Nephron (organoid): ENCODE data around the gene OTUD5.

Experiments
- H3K27ac Mint-ChIP-seq, 3 experiments: 2 replicates each; pipeline ENCODE4 v1.8.0; 2020; ENCODE audit warnings: mixed read lengths in 3 of 3, mild to moderate bottlenecking in 2 of 3, moderate library complexity in 1 of 3
- H3K27me3 Mint-ChIP-seq: 2 replicates; pipeline ENCODE4 v1.8.0; 2021; ENCODE audit warnings: low read depth, mild to moderate bottlenecking, moderate library complexity, mixed read lengths
- H3K36me3 Mint-ChIP-seq: 2 replicates; pipeline ENCODE4 v1.8.0; 2020; ENCODE audit warnings: low read depth, mixed read lengths
- H3K4me1 Mint-ChIP-seq: 2 replicates; pipeline ENCODE4 v1.8.0; 2020; ENCODE audit warnings: mixed read lengths
- H3K4me3 Mint-ChIP-seq, 3 experiments: 2 replicates each; pipeline ENCODE4 v1.8.0; 2020; ENCODE audit warnings: mild to moderate bottlenecking in 3 of 3, mixed read lengths in 3 of 3, moderate library complexity in 2 of 3
- H3K9me3 Mint-ChIP-seq: 2 replicates; pipeline ENCODE4 v1.8.0; 2020; ENCODE audit warnings: mixed read lengths
- TF ChIP-seq, protein P1 (sequence below), 3 experiments: fragments of 200-600 bp; sonication (generic); IDR thresholded peaks; one replicate each; pipeline ENCODE4 v1.5.0; 2021; ENCODE audit warnings: antibody characterized with exemption in 3 of 3; ENCODE audit not compliant: unreplicated experiment in 3 of 3

Gene OTUD5

GRCh38 chrX:48918301-48918642 is 39.1 kb downstream of the OTUD5 start:
- peaks cover 12% of the 10 kb centered on the region for H3K9me3 Mint-ChIP-seq
- peaks cover 5% of the 10 kb centered on the region for H3K36me3 Mint-ChIP-seq
- H3K27ac Mint-ChIP-seq, result peak overlapping the region in 1 of 3 experiments; percentile 68
- H3K4me3 Mint-ChIP-seq, result peak overlapping the region; percentile 81 to 86 (median 81)
- peaks cover 3% of the 10 kb centered on the region for H3K27me3 Mint-ChIP-seq
- TF ChIP-seq, protein P1, sequence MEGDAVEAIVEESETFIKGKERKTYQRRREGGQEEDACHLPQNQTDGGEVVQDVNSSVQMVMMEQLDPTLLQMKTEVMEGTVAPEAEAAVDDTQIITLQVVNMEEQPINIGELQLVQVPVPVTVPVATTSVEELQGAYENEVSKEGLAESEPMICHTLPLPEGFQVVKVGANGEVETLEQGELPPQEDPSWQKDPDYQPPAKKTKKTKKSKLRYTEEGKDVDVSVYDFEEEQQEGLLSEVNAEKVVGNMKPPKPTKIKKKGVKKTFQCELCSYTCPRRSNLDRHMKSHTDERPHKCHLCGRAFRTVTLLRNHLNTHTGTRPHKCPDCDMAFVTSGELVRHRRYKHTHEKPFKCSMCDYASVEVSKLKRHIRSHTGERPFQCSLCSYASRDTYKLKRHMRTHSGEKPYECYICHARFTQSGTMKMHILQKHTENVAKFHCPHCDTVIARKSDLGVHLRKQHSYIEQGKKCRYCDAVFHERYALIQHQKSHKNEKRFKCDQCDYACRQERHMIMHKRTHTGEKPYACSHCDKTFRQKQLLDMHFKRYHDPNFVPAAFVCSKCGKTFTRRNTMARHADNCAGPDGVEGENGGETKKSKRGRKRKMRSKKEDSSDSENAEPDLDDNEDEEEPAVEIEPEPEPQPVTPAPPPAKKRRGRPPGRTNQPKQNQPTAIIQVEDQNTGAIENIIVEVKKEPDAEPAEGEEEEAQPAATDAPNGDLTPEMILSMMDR (IDR thresholded peaks at IDR 0.05; ENCODE audit: unreplicated experiment in 3 of 3), result no peak
- peaks cover 17% of the 10 kb centered on the region for H3K4me1 Mint-ChIP-seq

DNA sequence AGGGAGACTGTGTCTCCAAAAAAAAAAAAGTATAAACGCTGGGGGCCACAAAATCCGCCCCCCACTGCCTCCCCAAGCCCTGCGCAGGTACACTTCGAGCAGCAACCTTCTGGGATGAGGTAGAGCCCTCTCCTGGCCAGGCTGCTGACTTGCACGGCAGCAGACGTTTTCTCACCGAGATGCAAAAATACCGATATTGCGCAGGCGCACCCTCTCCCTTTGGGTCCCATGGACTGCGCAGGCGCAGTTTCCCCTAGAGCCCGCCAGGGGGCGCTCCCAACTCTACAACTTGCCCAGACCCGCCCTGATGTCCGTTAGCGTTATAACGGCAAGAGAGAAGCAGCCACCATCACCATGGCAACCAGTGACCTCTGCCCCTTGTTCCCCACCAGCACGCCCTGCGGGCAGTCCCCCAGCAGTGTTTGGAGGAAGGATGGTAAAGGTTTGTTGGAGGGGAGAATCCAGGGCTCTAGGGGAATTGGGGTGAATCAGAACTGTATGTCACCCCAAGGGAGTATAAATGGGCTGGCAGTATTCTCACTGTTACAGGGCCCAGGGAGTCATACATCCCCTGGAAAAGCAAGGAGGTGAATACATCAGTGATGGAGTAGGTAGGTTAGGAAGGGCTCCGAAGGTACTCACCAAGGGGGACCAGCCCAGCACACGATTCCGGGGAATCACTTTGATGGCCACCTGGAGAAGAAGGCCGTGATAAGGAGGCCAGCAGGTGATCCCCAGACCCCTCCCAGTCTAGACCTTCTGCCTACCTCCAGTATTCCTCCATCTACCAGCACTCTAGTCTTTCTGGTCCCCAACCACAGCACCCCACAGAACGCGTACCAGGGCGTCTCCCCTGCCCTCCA is 40.0 kb downstream of the OTUD5 start:
- H3K27ac Mint-ChIP-seq, result peak overlapping the region; percentile 28 to 64 (median 52)
- no peaks in the 10 kb centered on the region for H3K36me3 Mint-ChIP-seq
- peak overlapping the region; percentile 81 to 86 (median 81) for H3K4me3 Mint-ChIP-seq
- TF ChIP-seq, protein P1 (IDR thresholded peaks at IDR 0.05; ENCODE audit: unreplicated experiment in 3 of 3), result peak; percentile 86 to 90 (median 89)
- H3K9me3 Mint-ChIP-seq, result peaks cover 12% of the 10 kb centered on the region
- peaks cover 17% of the 10 kb centered on the region for H3K4me1 Mint-ChIP-seq
- peaks cover 3% of the 10 kb centered on the region for H3K27me3 Mint-ChIP-seq

- H3K36me3 Mint-ChIP-seq, result no peaks in the 10 kb centered on the region
- H3K27me3 Mint-ChIP-seq, result peaks cover 3% of the 10 kb centered on the region
- H3K4me1 Mint-ChIP-seq, result peaks cover 31% of the 10 kb centered on the region
- H3K27ac Mint-ChIP-seq, result no peak overlapping the region
- peaks cover 12% of the 10 kb centered on the region for H3K9me3 Mint-ChIP-seq
- TF ChIP-seq, protein P1 (IDR thresholded peaks at IDR 0.05; ENCODE audit: unreplicated experiment in 3 of 3), result no peak
- peak overlapping the region in 1 of 3 experiments; percentile 8 for H3K4me3 Mint-ChIP-seq
These were observed 42.6 kb downstream of the OTUD5 start for GRCh38 chrX:48914593-48915493.

- H3K36me3 Mint-ChIP-seq, result no peaks in the 10 kb centered on the region
- TF ChIP-seq, protein P1 (IDR thresholded peaks at IDR 0.05; ENCODE audit: unreplicated experiment in 3 of 3), result no peak
- peaks cover 3% of the 10 kb centered on the region for H3K27me3 Mint-ChIP-seq
- H3K4me1 Mint-ChIP-seq, result peaks cover 21% of the 10 kb centered on the region
- peaks cover 10% of the 10 kb centered on the region for H3K9me3 Mint-ChIP-seq
- H3K27ac Mint-ChIP-seq, result no peak overlapping the region
- H3K4me3 Mint-ChIP-seq, result no peak overlapping the region
These were observed 43.6 kb downstream of the OTUD5 start for GRCh38 chrX:48913605-48914366.

- Mint-ChIP-seq H3K4me3 (peak within 1 kb of the TSS; percentile 93 to 95 (median 93)), H3K9me3 (peaks cover 6% of the 10 kb centered on the region), H3K27ac (peak within 1 kb of the TSS; percentile 85 to 97 (median 92)), H3K4me1 (peaks cover 14% of the 10 kb centered on the region), H3K36me3 (peaks cover under 1% of the 10 kb centered on the region), H3K27me3 (no peaks in the 10 kb centered on the region)
- TF ChIP-seq, protein P1 (IDR thresholded peaks at IDR 0.05; ENCODE audit: unreplicated experiment in 3 of 3), result no peak
These were observed 45.8 kb downstream of the OTUD5 start, which contains the start of gene SLC35A2 for GRCh38 chrX:48911412-48912182. Gene SLC35A2, minus strand, starts transcription at chrX:48911646. Its CDS starts 10 bp downstream, at chrX:48911636.
